Nephron (organoid): ENCODE measurements around the gene CMBL.
"Not testable (repeated sequence)": the region's sequence is repeated elsewhere in the genome, so short reads cannot be mapped to it uniquely, and the experiment has no call there.

ENCODE experiments used
- H3K27ac Mint-ChIP-seq, 3 experiments: 2 replicates each; pipeline ENCODE4 v1.8.0; 2020; ENCODE audit warnings: mixed read lengths in 3 of 3, mild to moderate bottlenecking in 2 of 3, moderate library complexity in 1 of 3
- H3K27me3 Mint-ChIP-seq: 2 replicates; pipeline ENCODE4 v1.8.0; 2021; ENCODE audit warnings: low read depth, mild to moderate bottlenecking, moderate library complexity, mixed read lengths
- H3K36me3 Mint-ChIP-seq: 2 replicates; pipeline ENCODE4 v1.8.0; 2020; ENCODE audit warnings: low read depth, mixed read lengths
- H3K4me1 Mint-ChIP-seq: 2 replicates; pipeline ENCODE4 v1.8.0; 2020; ENCODE audit warnings: mixed read lengths
- H3K4me3 Mint-ChIP-seq, 3 experiments: 2 replicates each; pipeline ENCODE4 v1.8.0; 2020; ENCODE audit warnings: mild to moderate bottlenecking in 3 of 3, mixed read lengths in 3 of 3, moderate library complexity in 2 of 3
- H3K9me3 Mint-ChIP-seq: 2 replicates; pipeline ENCODE4 v1.8.0; 2020; ENCODE audit warnings: mixed read lengths
- CTCF ChIP-seq, 3 experiments: fragments of 200-600 bp; sonication (generic); IDR thresholded peaks; one replicate each; pipeline ENCODE4 v1.5.0; 2021; ENCODE audit warnings: antibody characterized with exemption in 3 of 3; ENCODE audit not compliant: unreplicated experiment in 3 of 3

CMBL gene

GRCh38 chr5:10315824-10316509, 8.3 kb upstream of the CMBL start:
- no peak overlapping the region for H3K4me3 Mint-ChIP-seq
- peak overlapping the region; percentile 29 to 67 (median 33) for H3K27ac Mint-ChIP-seq
- no peak for TF ChIP-seq CTCF (IDR thresholded peaks at IDR 0.05; ENCODE audit: unreplicated experiment in 3 of 3)
- peaks cover 41% of the 10 kb centered on the region for H3K4me1 Mint-ChIP-seq
- no peaks in the 10 kb centered on the region for H3K9me3 Mint-ChIP-seq
- no peaks in the 10 kb centered on the region for H3K36me3 Mint-ChIP-seq
- H3K27me3 Mint-ChIP-seq, result no peaks in the 10 kb centered on the region

- H3K27ac Mint-ChIP-seq, result peak overlapping the region; percentile 45 to 98 (median 94)
- H3K36me3 Mint-ChIP-seq, result no peaks in the 10 kb centered on the region
- H3K4me1 Mint-ChIP-seq, result peaks cover 48% of the 10 kb centered on the region
- H3K4me3 Mint-ChIP-seq, result no peak overlapping the region
- no peak for TF ChIP-seq CTCF (IDR thresholded peaks at IDR 0.05; ENCODE audit: unreplicated experiment in 3 of 3)
- no peaks in the 10 kb centered on the region for H3K9me3 Mint-ChIP-seq
- H3K27me3 Mint-ChIP-seq, result no peaks in the 10 kb centered on the region
Measured at GRCh38 chr5:10315201-10315600, 7.5 kb upstream of the CMBL start.

GRCh38 chr5:10311595-10312425, 4.1 kb upstream of the CMBL start:
- peaks cover 45% of the 10 kb centered on the region for H3K4me1 Mint-ChIP-seq
- no peak for TF ChIP-seq CTCF (IDR thresholded peaks at IDR 0.05; ENCODE audit: unreplicated experiment in 3 of 3)
- peak overlapping the region in 1 of 3 experiments; percentile 46 for H3K4me3 Mint-ChIP-seq
- no peaks in the 10 kb centered on the region for H3K9me3 Mint-ChIP-seq
- no peaks in the 10 kb centered on the region for H3K36me3 Mint-ChIP-seq
- H3K27ac Mint-ChIP-seq, result peak overlapping the region; percentile 88 to 95 (median 94)
- no peaks in the 10 kb centered on the region for H3K27me3 Mint-ChIP-seq

GRCh38 chr5:10310835-10311570, 3.3 kb upstream of the CMBL start:
- Mint-ChIP-seq H3K27ac (peak overlapping the region; percentile 89 to 95 (median 94)), H3K4me3 (peak overlapping the region in 1 of 3 experiments; percentile 1), H3K4me1 (peaks cover 53% of the 10 kb centered on the region)
- not testable (repeated sequence) for H3K36me3 Mint-ChIP-seq, H3K9me3 Mint-ChIP-seq, H3K27me3 Mint-ChIP-seq

GRCh38 chr5:10310066-10310779, 2.5 kb upstream of the CMBL start:
- no peak for TF ChIP-seq CTCF (IDR thresholded peaks at IDR 0.05; ENCODE audit: unreplicated experiment in 3 of 3)
- Mint-ChIP-seq H3K9me3 (no peaks in the 10 kb centered on the region), H3K27ac (peak overlapping the region; percentile 89 to 95 (median 94)), H3K4me1 (peaks cover 54% of the 10 kb centered on the region), H3K4me3 (peak overlapping the region in 2 of 3 experiments; percentile 23 to 46), H3K36me3 (peaks cover 5% of the 10 kb centered on the region), H3K27me3 (no peaks in the 10 kb centered on the region)
